ENCODE measurements around the gene CNTF.

GRCh38 chr11:58647866-58648265 is 25.4 kb downstream of the CNTF start:
- TF ChIP-seq SMC3 (IDR thresholded peaks at IDR 0.05; ENCODE audit: low read depth, low read length) (no peak), CHD2 (IDR thresholded peaks at IDR 0.05; ENCODE audit: low read length, partially characterized antibody) (no peak), EZH2phosphoT487 (IDR thresholded peaks at IDR 0.05; ENCODE audit: borderline replicate concordance, low read depth) (no peak), POLR2AphosphoS5 (IDR thresholded peaks at IDR 0.05; ENCODE audit: low read depth, low read length) (no peak), JUND (IDR thresholded peaks at IDR 0.05) (no peak)

Data from SK-N-SH (cell line).